Neural cell (in vitro differentiated cells): ENCODE data around the gene ITFG1.
"Not testable (repeated sequence)": the region's sequence is repeated elsewhere in the genome, so short reads cannot be mapped to it uniquely, and the experiment has no call there.

Source experiments
- EP300 ChIP-seq: fragments of 450-650 bp; conservative IDR thresholded peaks from 2 replicates; pipeline ENCODE4 v1.6.1; 2014; ENCODE audit warnings: antibody characterized with exemption, mild to moderate bottlenecking, moderate library complexity; ENCODE audit not compliant: poor library complexity, severe bottlenecking
- EZH2 ChIP-seq: fragments of 200-600, 300-800 bp; shearing (Covaris generic), sonication (generic); IDR thresholded peaks from 2 replicates; pipeline ENCODE4 v1.6.1; 2014; ENCODE audit warnings: antibody characterized with exemption, low read length, borderline replicate concordance, mild to moderate bottlenecking; ENCODE audit not compliant: insufficient read depth, poor library complexity, severe bottlenecking
- POLR2AphosphoS5 ChIP-seq: IDR thresholded peaks from 2 replicates; pipeline ENCODE4 v1.6.1; 2012
- TF ChIP-seq, protein P1 (sequence below): fragments of 450-650 bp; IDR thresholded peaks from 2 replicates; pipeline ENCODE4 v1.5.1; 2014; ENCODE audit warnings: antibody characterized with exemption, mild to moderate bottlenecking, moderate library complexity; ENCODE audit not compliant: poor library complexity, severe bottlenecking
- TF ChIP-seq, protein P2 (sequence below): IDR thresholded peaks from 2 replicates; pipeline ENCODE4 v1.6.1; 2012; ENCODE audit warnings: borderline replicate concordance

DNA sequence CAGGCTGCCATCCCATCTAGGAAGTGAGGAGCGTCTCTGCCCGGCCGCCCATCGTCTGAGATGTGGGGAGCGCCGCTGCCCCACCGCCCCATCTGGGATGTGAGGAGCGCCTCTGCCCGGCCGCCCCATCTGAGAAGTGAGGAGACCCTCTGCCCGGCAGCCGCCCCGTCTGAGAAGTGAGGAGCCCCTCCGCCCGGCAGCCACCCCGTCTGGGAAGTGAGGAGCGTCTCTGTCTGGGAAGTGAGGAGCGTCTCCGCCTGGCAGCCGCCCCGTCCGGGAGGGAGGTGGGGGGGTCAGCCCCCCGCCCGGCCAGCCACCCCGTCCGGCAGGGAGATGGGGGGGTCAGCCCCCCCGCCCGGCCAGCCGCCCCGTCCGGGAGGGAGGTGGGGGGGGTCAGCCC, 279.8 kb downstream of the ITFG1 start:
- TF ChIP-seq, protein P1, sequence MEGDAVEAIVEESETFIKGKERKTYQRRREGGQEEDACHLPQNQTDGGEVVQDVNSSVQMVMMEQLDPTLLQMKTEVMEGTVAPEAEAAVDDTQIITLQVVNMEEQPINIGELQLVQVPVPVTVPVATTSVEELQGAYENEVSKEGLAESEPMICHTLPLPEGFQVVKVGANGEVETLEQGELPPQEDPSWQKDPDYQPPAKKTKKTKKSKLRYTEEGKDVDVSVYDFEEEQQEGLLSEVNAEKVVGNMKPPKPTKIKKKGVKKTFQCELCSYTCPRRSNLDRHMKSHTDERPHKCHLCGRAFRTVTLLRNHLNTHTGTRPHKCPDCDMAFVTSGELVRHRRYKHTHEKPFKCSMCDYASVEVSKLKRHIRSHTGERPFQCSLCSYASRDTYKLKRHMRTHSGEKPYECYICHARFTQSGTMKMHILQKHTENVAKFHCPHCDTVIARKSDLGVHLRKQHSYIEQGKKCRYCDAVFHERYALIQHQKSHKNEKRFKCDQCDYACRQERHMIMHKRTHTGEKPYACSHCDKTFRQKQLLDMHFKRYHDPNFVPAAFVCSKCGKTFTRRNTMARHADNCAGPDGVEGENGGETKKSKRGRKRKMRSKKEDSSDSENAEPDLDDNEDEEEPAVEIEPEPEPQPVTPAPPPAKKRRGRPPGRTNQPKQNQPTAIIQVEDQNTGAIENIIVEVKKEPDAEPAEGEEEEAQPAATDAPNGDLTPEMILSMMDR: not testable (repeated sequence)
- TF ChIP-seq EZH2, EP300, POLR2AphosphoS5: not testable (repeated sequence)
- TF ChIP-seq, protein P2, sequence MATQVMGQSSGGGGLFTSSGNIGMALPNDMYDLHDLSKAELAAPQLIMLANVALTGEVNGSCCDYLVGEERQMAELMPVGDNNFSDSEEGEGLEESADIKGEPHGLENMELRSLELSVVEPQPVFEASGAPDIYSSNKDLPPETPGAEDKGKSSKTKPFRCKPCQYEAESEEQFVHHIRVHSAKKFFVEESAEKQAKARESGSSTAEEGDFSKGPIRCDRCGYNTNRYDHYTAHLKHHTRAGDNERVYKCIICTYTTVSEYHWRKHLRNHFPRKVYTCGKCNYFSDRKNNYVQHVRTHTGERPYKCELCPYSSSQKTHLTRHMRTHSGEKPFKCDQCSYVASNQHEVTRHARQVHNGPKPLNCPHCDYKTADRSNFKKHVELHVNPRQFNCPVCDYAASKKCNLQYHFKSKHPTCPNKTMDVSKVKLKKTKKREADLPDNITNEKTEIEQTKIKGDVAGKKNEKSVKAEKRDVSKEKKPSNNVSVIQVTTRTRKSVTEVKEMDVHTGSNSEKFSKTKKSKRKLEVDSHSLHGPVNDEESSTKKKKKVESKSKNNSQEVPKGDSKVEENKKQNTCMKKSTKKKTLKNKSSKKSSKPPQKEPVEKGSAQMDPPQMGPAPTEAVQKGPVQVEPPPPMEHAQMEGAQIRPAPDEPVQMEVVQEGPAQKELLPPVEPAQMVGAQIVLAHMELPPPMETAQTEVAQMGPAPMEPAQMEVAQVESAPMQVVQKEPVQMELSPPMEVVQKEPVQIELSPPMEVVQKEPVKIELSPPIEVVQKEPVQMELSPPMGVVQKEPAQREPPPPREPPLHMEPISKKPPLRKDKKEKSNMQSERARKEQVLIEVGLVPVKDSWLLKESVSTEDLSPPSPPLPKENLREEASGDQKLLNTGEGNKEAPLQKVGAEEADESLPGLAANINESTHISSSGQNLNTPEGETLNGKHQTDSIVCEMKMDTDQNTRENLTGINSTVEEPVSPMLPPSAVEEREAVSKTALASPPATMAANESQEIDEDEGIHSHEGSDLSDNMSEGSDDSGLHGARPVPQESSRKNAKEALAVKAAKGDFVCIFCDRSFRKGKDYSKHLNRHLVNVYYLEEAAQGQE: not testable (repeated sequence)
